Testis (tissue), 3 donors: ENCODE results near the gene FAAH. TPM values are rescaled to one million over a fixed set of nuclear protein-coding genes. Genes with fewer than 3 reads are reported as not detected.

Experiments used
- DNase-seq: peaks from one replicate; pipeline ENCODE4 v3.0.0-alpha.2; 2019
- H3K27ac ChIP-seq, 2 donors: fragments of 200-600 bp; sonication (generic); one replicate each; pipeline ENCODE4 v1.5.1; 2019
- H3K27me3 ChIP-seq: fragments of 200-600 bp; sonication (generic); one replicate; pipeline ENCODE4 v1.5.1; 2019
- H3K36me3 ChIP-seq: fragments of 200-600 bp; sonication (generic); one replicate; pipeline ENCODE4 v1.5.1; 2017; ENCODE audit warnings: low read depth; ENCODE audit errors: missing control alignments
- H3K4me1 ChIP-seq: fragments of 200-600 bp; sonication (generic); one replicate; pipeline ENCODE4 v1.5.1; 2019
- H3K4me3 ChIP-seq, 2 donors: fragments of 200-600 bp; sonication (generic); one replicate each; pipeline ENCODE4 v1.5.1; 2017 to 2019
- H3K9me3 ChIP-seq: fragments of 200-600 bp; sonication (generic); one replicate; pipeline ENCODE4 v1.5.1; 2017
- POLR2A ChIP-seq: fragments of 450-650 bp; IDR thresholded peaks from one replicate; pipeline ENCODE4 v1.6.1; 2017; ENCODE audit warnings: antibody characterized with exemption, mild to moderate bottlenecking, moderate library complexity
- WGBS, 2 donors: methylation state at CpG; one replicate each; pipeline ENCODE4 v1.1.5; 2018; 5-methylcytosine and 5-hydroxymethylcytosine counted together
- intact Hi-C: fragments of 100-400 bp; cut with DNase I; formaldehyde crosslinking; loops from one replicate; pipeline ENCODE4 v1.15.1; 2023; ENCODE audit warnings: low total_unique reads
- polyA plus RNA-seq: library from polyadenylated mRNA; stranded (reverse); fragments of 350-450 nt; fragmentation: Illumina TruSeq; extraction: RNeasy Lipid Tissue Mini Kit (QIAGEN cat#74804); gene quantifications from one replicate; pipeline ENCODE4 v1.2.3, GENCODE V29; 2014; ENCODE audit warnings: low read depth, low replicate concordance; ENCODE audit not compliant: insufficient read depth
- total RNA-seq, 2 donors: library from RNA; depleted of rRNA; stranded (reverse); fragments of >200 nt; gene quantifications; one replicate each; pipeline ENCODE4 v1.2.3, GENCODE V29; 2016
- TF ChIP-seq, protein P1 (sequence below), 3 experiments: fragments of 450-650 bp in 2 of 3; fragments of 200-600 bp in 1 of 3; sonication (generic) in 1 of 3; IDR thresholded peaks; one replicate each; pipeline ENCODE4 v1.5.1; 2016 to 2019; ENCODE audit warnings: antibody characterized with exemption in 3 of 3, mild to moderate bottlenecking in 2 of 3, moderate library complexity in 1 of 3

Gene FAAH
- total and polyA plus RNA-seq, 3 donors from 2014 or later: 55.8 to 113 (median 72.0) TPM

DNA sequence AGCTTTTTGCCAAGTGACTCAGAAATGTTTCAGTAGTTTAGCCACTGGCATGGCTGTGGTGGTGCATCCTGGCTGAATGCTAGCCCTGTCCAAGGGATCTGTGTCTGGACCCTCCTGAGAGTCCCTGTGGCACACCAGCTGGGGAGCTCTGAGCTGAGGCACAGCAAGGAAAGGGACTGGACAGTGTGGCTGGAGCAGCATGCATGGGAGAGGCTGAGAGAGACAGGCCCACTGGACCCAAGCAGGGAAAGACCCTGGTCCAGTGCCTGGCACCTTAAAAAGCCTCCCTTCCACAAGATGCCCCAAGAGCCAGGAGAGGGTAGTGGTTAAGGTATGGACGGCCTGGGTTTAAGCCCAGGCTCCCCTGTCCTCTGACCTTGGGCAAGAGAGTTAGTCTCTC is 35.3 kb downstream of the FAAH start:
- DNase-seq: no peak

DNA sequence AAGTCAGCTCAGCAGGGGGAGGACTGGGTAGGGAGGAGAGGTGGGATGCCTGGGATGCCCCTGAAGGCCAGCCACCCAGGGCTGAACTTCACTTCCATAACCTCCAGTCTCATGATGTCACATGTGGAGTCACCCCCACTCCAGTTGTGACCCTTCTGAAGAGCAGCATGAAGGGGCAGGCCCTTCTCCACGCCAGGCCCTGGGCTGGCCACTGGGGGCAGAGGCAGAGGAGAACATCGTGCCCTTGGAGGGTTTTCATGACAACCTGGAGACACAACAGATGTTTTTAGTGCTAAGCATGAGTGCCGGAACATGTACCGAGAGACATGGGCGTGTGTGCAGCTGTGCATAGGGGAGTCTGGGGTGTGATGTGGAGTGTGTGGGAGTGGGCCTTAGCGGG is 37.6 kb downstream of the FAAH start:
- H3K27ac ChIP-seq: no peak overlapping the region
- TF ChIP-seq, protein P1, sequence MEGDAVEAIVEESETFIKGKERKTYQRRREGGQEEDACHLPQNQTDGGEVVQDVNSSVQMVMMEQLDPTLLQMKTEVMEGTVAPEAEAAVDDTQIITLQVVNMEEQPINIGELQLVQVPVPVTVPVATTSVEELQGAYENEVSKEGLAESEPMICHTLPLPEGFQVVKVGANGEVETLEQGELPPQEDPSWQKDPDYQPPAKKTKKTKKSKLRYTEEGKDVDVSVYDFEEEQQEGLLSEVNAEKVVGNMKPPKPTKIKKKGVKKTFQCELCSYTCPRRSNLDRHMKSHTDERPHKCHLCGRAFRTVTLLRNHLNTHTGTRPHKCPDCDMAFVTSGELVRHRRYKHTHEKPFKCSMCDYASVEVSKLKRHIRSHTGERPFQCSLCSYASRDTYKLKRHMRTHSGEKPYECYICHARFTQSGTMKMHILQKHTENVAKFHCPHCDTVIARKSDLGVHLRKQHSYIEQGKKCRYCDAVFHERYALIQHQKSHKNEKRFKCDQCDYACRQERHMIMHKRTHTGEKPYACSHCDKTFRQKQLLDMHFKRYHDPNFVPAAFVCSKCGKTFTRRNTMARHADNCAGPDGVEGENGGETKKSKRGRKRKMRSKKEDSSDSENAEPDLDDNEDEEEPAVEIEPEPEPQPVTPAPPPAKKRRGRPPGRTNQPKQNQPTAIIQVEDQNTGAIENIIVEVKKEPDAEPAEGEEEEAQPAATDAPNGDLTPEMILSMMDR (IDR thresholded peaks at IDR 0.05): no peak
- WGBS, 2 donors: 77 to 79% methylated on average over 5 to 6 of the region's 6 CpGs
- H3K4me3 ChIP-seq: no peak overlapping the region
- no peaks in the 10 kb centered on the region for H3K4me1 ChIP-seq
- DNase-seq: no peak
- no peaks in the 10 kb centered on the region for H3K27me3 ChIP-seq
- H3K9me3 ChIP-seq: no peaks in the 10 kb centered on the region
- intact Hi-C loops: no loop called here
- H3K36me3 ChIP-seq: no peaks in the 10 kb centered on the region

More for the DNA sequence above, 35.3 kb downstream of the FAAH start:
- H3K36me3 ChIP-seq: no peaks in the 10 kb centered on the region
- H3K27ac ChIP-seq: no peak overlapping the region
- no peak for TF ChIP-seq POLR2A
- TF ChIP-seq, protein P1 (IDR thresholded peaks at IDR 0.05): no peak
- no peaks in the 10 kb centered on the region for H3K9me3 ChIP-seq
- H3K4me3 ChIP-seq: no peak overlapping the region
- 78 to 94% methylated on average over 1 of the region's 1 CpG for WGBS, 2 donors
- intact Hi-C loops: no loop called here
- no peaks in the 10 kb centered on the region for H3K4me1 ChIP-seq
- no peaks in the 10 kb centered on the region for H3K27me3 ChIP-seq

- H3K27ac ChIP-seq: no peak overlapping the region
- H3K9me3 ChIP-seq: no peaks in the 10 kb centered on the region
- intact Hi-C loops: no loop called here
- no peaks in the 10 kb centered on the region for H3K36me3 ChIP-seq
- no peaks in the 10 kb centered on the region for H3K27me3 ChIP-seq
- no peak overlapping the region for H3K4me3 ChIP-seq
- WGBS, 2 donors: 64 to 75% methylated on average over 9 to 10 of the region's 10 CpGs
- no peaks in the 10 kb centered on the region for H3K4me1 ChIP-seq
- DNase-seq: no peak
- TF ChIP-seq, protein P1 (IDR thresholded peaks at IDR 0.05): no peak
- no peak for TF ChIP-seq POLR2A
Observed at GRCh38 chr1:46432781-46433327, 38.7 kb downstream of the FAAH start.

DNA sequence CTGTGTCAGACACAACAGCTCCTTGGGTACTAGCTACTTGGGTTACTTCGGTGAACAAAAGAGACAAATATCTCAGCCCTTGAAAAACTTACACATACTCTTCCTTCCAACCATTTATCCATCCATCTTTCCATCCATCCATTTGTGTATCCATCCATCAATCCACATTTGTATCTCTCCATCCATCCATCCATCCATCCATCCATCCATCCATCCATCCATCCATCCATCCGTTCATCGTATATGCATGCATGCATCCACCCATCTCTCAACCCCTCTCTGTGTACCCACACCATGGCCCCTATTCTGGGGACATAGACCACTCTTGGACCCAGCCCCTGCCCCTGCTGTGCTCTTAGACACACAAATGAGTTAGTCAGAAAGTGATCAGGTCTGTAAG is 40.2 kb downstream of the FAAH start:
- WGBS, 2 donors: 92 to 97% methylated on average over 3 of the region's 3 CpGs
- intact Hi-C loops: no loop called here
- no peaks in the 10 kb centered on the region for H3K4me1 ChIP-seq

DNA sequence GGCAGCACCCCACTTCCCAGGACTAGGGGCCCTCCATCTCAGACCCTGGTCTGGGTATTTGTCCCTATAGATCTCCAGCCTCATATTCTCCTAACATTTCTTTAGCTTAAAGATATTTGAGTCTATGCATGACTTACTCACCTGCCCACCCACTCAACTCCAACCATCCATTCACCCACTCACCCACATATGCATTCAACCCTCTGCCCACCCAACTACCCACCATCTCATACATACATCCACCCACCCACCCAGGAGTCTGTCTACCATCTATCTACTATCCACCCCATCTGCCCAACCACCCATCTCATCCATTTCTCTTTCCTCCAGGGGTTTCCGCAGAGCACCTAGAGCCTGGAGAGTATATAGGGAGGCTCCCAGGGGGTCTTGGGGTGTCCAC is 42.7 kb downstream of the FAAH start:
- no peaks in the 10 kb centered on the region for H3K9me3 ChIP-seq
- no peaks in the 10 kb centered on the region for H3K4me1 ChIP-seq
- no peak for DNase-seq
- H3K27me3 ChIP-seq: no peaks in the 10 kb centered on the region
- no peak for TF ChIP-seq POLR2A
- TF ChIP-seq, protein P1 (IDR thresholded peaks at IDR 0.05): no peak
- H3K36me3 ChIP-seq: no peaks in the 10 kb centered on the region
- 96 to 100% methylated on average over 1 of the region's 1 CpG for WGBS, 2 donors
- no peak overlapping the region for H3K27ac ChIP-seq
- intact Hi-C loops: no loop called here
- no peak overlapping the region for H3K4me3 ChIP-seq

More for the DNA sequence above, 40.2 kb downstream of the FAAH start:
- Histone ChIP-seq H3K36me3 (no peaks in the 10 kb centered on the region), H3K27me3 (no peaks in the 10 kb centered on the region), H3K9me3 (no peaks in the 10 kb centered on the region), H3K4me3 (no peak overlapping the region), H3K27ac (no peak overlapping the region)
- TF ChIP-seq, protein P1 (IDR thresholded peaks at IDR 0.05): no peak
- no peak for TF ChIP-seq POLR2A
- no peak for DNase-seq
